CD4-positive, alpha-beta T cell treated with Interleukin-4 for 1 hour (primary cell): ENCODE results near the gene QPCTL.
"Not testable (repeated sequence)": the region's sequence is repeated elsewhere in the genome, so short reads cannot be mapped to it uniquely, and the experiment has no call there.

Experiments used
- DNase-seq, 2 donors: peaks; one replicate each; pipeline ENCODE4 v3.0.0-alpha.2; 2020 to 2022

Gene QPCTL

GRCh38 chr19:45677351-45678230 lies 14.9 kb upstream of the QPCTL start:
- DNase-seq = peak; percentile 87

- peak; percentile 89 to 90 for DNase-seq
Observed at GRCh38 chr19:45681391-45682015, 11.0 kb upstream of the QPCTL start.

- DNase-seq = no peak
Observed at GRCh38 chr19:45682117-45682516, 10.3 kb upstream of the QPCTL start.

- no peak for DNase-seq
Observed at GRCh38 chr19:45682908-45683307, 9.6 kb upstream of the QPCTL start.

- DNase-seq = not testable (repeated sequence)
Observed at GRCh38 chr19:45685045-45685444, 7.4 kb upstream of the QPCTL start.

- DNase-seq = no peak
Observed at GRCh38 chr19:45687599-45687998, 4.9 kb upstream of the QPCTL start.

- DNase-seq = peak; percentile 93 to 94
Observed at GRCh38 chr19:45691516-45692186, 815 bp upstream of the QPCTL start, which contains the start of gene SNRPD2. Gene SNRPD2 (minus strand): TSS chr19:45691953. CDS start chr19:45691888, 65 bp downstream.

- DNase-seq = peak; percentile 65 to 67
Observed at GRCh38 chr19:45693106-45693788, 781 bp downstream of the QPCTL start.

GRCh38 chr19:45701676-45702075 lies 9.2 kb downstream of the QPCTL start:
- no peak for DNase-seq

GRCh38 chr19:45705115-45705514 lies 12.6 kb downstream of the QPCTL start:
- DNase-seq = no peak

- DNase-seq = no peak
Observed at GRCh38 chr19:45705710-45706415, 13.4 kb downstream of the QPCTL start.

- DNase-seq = no peak
Observed at GRCh38 chr19:45710356-45711130, 18.1 kb downstream of the QPCTL start.

- no peak for DNase-seq
Observed at GRCh38 chr19:45711851-45712698, 19.6 kb downstream of the QPCTL start.

GRCh38 chr19:45712699-45713067 lies 20.2 kb downstream of the QPCTL start:
- no peak for DNase-seq

- DNase-seq = no peak
Observed at GRCh38 chr19:45713141-45713540, 20.7 kb downstream of the QPCTL start.

GRCh38 chr19:45715139-45715538 lies 22.7 kb downstream of the QPCTL start:
- no peak for DNase-seq

GRCh38 chr19:45716359-45717130 lies 24.1 kb downstream of the QPCTL start:
- DNase-seq = no peak

- DNase-seq = peak; percentile 99
Observed at GRCh38 chr19:45717131-45717982, 24.9 kb downstream of the QPCTL start.
